Medulla oblongata (tissue), 1 donor: ENCODE results near the gene DIP2C.
"Not testable (repeated sequence)": the region's sequence is repeated elsewhere in the genome, so short reads cannot be mapped to it uniquely, and the experiment has no call there.

Experiments used
- DNase-seq: peaks from one replicate; pipeline ENCODE4 v3.0.0-alpha.2; 2015; ENCODE audit errors: extremely low spot score

The DIP2C gene

GRCh38 chr10:329361-330099 is 359.9 kb downstream of the DIP2C start:
- DNase-seq = peak; percentile 92

DNA sequence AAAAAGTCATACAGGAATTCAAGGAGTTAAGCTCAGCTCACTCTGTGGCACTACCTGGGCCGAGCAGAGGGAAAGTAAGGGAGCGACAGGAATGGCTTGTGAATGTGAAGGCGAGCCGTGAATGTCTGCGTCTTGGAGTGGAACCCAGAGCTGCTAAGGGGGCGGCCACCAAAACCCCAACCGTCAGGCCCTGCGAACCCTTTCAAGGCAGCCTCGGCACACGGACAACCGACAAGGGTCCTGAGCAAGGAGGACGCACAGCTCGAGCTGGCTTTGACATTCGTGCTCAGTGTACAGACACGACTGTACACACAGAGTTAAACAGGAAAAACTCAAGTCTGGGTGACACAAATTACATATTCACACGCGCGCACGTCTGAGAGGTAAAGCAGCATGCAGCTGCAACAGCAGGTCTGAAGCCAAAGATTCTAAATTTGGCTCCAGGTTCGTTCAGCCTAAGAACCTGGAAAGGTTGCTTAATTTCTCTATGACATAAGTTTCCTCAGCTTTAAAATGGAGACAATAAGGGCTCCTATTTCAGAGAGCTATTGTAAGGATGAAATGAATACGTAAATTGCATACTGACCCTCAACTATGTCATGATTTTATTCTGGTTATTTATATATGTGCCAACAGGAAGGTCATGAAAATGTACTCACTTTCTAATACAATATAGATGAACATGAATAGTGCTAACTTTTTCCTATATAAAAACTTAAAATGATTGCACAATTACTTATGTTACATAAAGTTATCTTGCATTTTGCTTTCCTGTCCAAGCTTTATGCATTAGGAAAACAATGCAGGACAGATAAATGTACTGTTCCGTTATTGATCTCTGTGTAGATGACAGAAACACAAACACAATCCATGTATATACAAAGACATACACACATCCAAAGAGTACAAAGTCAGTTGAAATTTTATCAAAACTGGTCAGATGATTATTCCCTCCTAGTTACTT is 361.3 kb downstream of the DIP2C start:
- no peak for DNase-seq

GRCh38 chr10:326894-327635 is 362.4 kb downstream of the DIP2C start:
- DNase-seq = no peak

DNA sequence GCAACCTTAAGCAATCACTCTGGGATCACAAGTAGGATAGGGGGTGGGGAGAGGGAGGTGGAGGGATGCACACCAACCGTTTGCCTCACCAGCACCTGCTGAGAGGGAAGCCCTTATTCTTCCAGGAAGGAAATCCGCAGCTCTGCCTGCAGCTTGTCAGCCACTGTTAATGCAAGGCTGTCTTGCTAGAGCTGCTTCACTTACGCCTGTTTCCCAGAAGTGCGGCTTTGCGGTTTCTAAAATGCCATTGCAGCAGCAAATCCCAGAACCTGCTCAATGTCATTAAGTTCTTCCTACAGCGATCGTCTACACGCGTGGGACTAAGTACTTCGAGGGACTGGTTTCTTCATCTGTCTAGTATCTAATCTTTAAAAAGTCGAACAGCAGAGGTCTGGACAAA is 363.1 kb downstream of the DIP2C start:
- no peak for DNase-seq

DNA sequence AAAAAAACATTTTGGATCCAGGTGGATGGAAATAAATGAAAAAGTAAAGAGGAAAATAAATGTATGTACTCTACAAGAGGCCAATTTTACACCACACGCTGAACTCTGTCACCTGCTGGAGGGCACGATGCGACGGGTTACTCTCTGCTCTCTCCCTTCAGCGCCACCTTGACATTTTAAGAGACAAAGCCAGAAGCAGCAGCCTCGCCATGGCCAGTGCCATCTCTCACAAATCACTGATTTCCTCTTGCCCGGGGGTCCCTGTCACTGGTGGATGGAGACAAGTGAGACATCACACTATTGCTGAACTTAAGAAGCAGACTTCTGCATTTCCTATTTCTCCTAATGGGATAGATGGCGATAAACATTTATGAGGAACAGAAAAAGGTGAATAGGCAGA is 364.2 kb downstream of the DIP2C start:
- no peak for DNase-seq

GRCh38 chr10:324593-324992 is 364.9 kb downstream of the DIP2C start:
- no peak for DNase-seq

DNA sequence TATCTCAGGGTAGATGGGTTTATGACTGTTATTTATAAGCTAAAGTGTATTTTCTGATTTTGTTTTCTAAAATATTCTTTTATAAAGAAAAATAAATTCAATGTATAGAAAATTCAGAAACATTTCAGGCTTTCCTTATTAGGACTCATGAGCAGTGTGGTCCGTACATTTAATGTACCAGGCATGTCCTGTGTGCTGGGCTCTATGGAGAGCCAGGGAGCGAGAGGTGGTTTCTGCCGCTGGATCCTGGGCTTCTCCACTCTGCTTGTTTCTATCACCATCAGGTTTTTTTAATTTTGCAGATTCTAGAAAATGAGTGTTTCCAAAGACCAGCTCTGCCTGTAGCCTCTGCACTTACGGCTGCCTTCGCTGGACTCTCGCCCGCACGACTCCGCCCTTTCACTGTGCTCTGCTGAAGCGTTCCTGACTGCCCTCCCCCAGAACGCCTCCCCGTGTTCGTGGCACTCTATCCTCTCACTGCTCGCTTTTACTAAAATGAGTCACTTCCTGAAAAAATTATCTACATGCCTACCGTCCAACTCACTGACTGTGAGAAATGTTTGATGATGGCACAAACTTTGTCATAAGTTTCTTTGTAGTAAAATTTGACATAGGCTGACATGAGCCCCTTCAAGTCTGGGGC is 365.7 kb downstream of the DIP2C start:
- no peak for DNase-seq

DNA sequence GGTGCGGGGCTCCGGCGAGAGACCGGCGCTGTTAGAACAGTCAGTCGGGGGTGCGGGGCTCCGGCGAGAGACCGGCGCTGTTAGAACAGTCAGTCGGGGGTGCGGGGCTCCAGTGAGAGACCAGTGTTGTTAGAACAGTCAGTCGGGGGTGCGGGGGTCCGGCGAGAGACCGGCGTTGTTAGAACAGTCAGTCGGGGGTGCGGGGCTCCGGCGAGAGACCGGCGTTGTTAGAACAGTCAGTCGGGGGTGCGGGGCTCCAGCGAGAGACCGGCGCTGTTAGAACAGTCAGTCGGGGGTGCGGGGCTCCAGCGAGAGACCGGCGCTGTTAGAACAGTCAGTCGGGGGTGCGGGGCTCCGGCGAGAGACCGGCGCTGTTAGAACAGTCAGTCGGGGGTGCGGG is 366.4 kb downstream of the DIP2C start:
- DNase-seq = not testable (repeated sequence)

DNA sequence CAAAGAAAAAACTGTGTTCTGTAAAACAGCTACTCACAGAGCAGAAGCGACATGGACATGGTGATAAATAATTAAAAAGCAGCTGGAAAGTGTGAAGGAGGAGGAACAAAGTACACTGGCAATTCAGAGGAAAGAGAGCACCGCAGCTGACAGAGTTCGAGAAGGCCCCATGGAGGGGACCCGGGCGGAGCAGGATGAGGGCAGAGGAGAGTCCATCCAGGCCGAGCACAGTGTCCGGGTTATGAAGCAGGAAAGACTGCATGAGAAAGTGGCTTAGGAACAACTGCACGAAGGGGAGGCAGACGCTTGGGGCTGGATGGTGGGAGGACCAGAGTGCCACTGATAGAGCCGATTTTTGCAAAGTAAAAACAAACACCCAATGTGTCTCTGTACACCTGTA is 368.7 kb downstream of the DIP2C start:
- no peak for DNase-seq

GRCh38 chr10:317926-318325 is 371.5 kb downstream of the DIP2C start:
- no peak for DNase-seq

DNA sequence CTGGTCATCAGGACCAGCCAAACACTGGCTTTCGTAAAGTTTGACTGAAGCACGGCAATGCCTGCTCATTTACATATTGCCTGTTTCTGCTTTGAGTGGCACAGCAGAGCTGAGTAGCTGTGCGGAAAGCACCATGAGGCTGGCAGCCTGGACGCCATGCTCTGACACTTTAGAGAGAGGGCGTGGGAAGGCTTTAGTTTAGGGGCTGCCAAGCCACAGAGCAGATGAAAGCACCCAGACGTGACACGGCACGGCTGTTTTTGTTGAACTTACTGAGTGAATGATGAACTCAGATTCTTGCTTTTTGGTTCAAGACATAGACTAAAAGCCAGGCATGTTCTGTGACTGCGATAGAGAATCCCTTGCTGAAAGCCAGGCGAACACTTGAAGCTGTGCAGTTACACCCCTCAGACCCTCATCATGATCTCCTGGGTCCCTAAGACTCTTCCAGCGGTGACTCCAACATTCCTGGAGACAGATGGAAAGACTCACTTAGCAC is 372.1 kb downstream of the DIP2C start:
- no peak for DNase-seq

- DNase-seq = no peak
These were observed 373.1 kb downstream of the DIP2C start for GRCh38 chr10:316390-316789.

DNA sequence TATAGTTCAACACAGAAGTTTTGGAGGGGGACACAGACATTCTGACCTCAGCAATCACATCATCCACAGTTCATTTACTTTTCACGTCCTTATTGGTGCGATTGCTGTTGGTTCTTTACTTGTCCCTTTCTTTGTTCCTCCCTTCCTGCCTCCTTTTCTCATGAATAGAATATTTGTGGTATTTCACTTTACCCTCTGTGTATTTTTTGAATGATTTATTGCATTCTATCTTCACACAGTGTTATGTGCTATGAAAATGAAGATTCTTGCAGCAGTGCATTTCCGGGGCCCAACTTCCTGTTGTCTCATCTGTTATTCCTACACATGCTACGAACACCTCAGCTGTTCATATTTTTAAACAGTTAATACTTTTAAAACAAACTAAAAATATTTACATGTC is 374.6 kb downstream of the DIP2C start:
- DNase-seq = no peak

GRCh38 chr10:314381-314780 is 375.1 kb downstream of the DIP2C start:
- DNase-seq = no peak

DNA sequence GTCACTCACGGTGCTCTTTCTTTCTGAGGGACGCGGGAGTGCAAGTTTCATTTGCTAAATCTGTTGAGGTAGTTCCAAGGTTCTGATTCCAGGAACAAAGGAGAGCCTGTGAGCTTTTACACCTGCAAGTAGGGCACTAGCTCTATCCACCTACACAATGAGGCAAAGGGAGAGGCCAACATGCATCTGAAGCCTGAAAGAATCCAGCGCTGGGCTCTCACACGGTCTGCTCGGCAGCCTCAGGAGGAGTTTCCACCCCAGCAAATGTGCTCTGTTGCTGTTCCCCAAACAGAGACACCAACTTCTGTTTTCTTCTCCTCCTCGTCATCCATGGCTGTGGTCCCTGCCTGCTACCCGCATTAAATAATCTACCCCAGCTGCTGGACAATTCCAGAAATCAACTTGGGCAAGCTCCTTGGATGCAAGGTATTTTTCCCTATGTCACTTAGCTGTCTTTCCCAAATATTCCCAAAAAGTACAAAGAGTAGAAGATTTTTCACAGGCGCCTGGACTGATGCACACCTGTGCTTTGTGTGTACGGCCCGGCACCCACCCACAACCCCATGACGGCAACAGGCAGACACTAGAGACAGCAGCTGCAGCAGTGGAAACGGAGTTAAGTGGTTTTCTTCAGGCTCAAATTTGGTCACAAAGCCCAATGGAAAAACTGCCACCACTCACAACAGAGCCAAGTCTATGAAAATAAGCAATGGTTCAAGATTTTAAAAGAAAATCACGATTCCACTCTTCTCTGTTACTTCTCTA is 377.4 kb downstream of the DIP2C start:
- DNase-seq = no peak

GRCh38 chr10:310976-311639 is 378.4 kb downstream of the DIP2C start:
- no peak for DNase-seq

- no peak for DNase-seq
These were observed 379.1 kb downstream of the DIP2C start for GRCh38 chr10:310371-310770.

DNA sequence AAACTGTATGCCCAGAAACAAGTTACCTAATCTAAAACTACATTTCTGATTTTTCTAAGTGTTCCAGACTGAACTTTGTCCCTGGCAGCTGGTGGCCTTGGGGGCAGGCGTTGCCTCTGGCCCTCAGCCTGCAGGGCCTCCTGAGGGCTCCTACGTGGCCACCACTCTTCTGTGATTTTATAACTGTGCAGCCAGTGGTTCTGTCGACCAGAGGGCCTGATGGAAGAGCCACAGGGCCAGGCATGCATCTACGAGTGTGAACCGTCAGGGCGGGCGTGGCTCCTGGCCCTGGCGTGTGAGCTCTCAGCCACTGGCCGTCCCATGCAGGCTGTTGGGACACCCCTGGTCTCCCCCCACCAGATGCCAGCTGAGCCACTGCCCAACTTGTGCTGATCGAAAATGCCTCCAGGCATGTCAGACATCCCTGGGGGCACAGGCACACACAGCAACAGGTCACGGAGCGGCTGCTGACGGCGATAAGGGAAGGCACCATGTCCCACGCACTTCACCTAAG is 380.8 kb downstream of the DIP2C start:
- DNase-seq = no peak

DNA sequence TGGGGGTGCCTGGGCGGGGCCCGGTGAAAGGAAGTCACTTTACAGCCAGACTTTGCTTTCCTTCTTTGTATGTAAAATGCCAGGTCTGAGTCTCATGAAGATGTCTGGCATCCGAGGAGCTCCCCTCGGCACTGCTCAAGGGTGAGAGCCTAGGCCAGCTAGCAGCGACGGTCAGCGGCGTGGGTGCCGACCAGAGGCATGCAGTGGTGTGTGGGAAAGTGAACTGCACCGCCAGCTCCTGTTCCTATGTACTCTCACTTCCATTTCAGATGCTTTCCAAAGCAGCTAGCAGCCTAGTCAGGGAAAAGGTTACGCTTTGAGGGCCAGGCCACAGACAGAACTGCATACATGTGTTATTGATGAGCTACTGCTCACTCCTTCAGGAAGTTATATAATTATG is 381.4 kb downstream of the DIP2C start:
- DNase-seq = no peak

DNA sequence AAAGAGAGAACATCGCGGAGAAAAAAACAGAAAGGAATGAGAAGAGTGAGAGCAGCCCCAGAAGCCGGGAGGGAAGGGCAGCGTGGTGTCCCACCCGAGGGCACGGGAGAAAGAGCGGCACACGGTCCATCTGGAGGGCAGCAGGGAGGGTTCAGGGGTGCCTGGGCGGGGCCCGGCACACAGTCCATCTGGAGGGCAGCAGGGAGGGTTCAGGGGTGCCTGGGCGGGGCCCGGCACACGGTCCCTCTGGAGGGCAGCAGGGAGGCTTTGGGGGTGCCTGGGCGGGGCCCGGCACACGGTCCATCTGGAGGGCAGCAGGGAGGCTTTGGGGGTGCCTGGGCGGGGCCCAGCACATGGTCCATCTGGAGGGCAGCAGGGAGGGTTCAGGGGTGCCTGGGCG is 381.8 kb downstream of the DIP2C start:
- no peak for DNase-seq
